GM23338 (cell line): ENCODE data around the gene SRA1.

ENCODE experiments used
- ETS1 ChIP-seq: IDR thresholded peaks from 2 replicates; pipeline ENCODE4 v1.6.1; 2016; ENCODE audit warnings: antibody characterized with exemption
- EZH2 ChIP-seq: fragments of 200-600 bp; sonication (generic); IDR thresholded peaks from one replicate; pipeline ENCODE4 v1.8.0; 2017; ENCODE audit warnings: antibody characterized with exemption, mild to moderate bottlenecking, low read depth; ENCODE audit not compliant: unreplicated experiment
- EZH2phosphoT487 ChIP-seq: fragments of 200-600 bp; sonication (generic); IDR thresholded peaks from one replicate; pipeline ENCODE4 v1.8.1; 2018; ENCODE audit warnings: antibody characterized with exemption; ENCODE audit not compliant: unreplicated experiment
- NANOG ChIP-seq: IDR thresholded peaks from 2 replicates; pipeline ENCODE4 v1.6.1; 2016; ENCODE audit warnings: antibody characterized with exemption, borderline replicate concordance
- POLR2AphosphoS5 ChIP-seq: IDR thresholded peaks from 2 replicates; pipeline ENCODE4 v1.6.1; 2016; ENCODE audit warnings: antibody characterized with exemption, low read depth
- REST ChIP-seq: IDR thresholded peaks from one replicate; pipeline ENCODE4 v1.6.1; 2018; ENCODE audit warnings: antibody characterized with exemption; ENCODE audit not compliant: unreplicated experiment
- ZNF331 ChIP-seq: fragments of 250-450 bp; sonication (Bioruptor Pico); IDR thresholded peaks from 2 replicates; pipeline ENCODE4 v1.5.0; 2020; ENCODE audit warnings: low read depth, mild to moderate bottlenecking, moderate library complexity
- TF ChIP-seq, protein P1 (sequence below), 2 experiments: fragments of 200-600 bp in 1 of 2; sonication (generic) in 1 of 2; conservative IDR thresholded peaks; 2 replicates each; pipeline versions ENCODE4 v1.5.1 to v1.6.1; 2016 to 2017; ENCODE audit warnings: antibody characterized with exemption in 2 of 2, low read depth in 2 of 2, mild to moderate bottlenecking in 2 of 2, moderate library complexity in 1 of 2

- TF ChIP-seq EZH2 (no peak), POLR2AphosphoS5 (no peak), REST (no peak), EZH2phosphoT487 (no peak), ZNF331 (CRISPR knock-in tag) (no peak), ETS1 (no peak), NANOG (no peak)
- TF ChIP-seq, protein P1, sequence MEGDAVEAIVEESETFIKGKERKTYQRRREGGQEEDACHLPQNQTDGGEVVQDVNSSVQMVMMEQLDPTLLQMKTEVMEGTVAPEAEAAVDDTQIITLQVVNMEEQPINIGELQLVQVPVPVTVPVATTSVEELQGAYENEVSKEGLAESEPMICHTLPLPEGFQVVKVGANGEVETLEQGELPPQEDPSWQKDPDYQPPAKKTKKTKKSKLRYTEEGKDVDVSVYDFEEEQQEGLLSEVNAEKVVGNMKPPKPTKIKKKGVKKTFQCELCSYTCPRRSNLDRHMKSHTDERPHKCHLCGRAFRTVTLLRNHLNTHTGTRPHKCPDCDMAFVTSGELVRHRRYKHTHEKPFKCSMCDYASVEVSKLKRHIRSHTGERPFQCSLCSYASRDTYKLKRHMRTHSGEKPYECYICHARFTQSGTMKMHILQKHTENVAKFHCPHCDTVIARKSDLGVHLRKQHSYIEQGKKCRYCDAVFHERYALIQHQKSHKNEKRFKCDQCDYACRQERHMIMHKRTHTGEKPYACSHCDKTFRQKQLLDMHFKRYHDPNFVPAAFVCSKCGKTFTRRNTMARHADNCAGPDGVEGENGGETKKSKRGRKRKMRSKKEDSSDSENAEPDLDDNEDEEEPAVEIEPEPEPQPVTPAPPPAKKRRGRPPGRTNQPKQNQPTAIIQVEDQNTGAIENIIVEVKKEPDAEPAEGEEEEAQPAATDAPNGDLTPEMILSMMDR (conservative IDR thresholded peaks at IDR 0.05; ENCODE audit: low read depth in 2 of 2): no peak
Measured at GRCh38 chr5:140513124-140513523, 44.1 kb downstream of the SRA1 start.
